Activated CD4-positive, alpha-beta T cell treated with anti-CD3 and anti-CD28 coated beads for 48 hours (primary cell): ENCODE data around the gene MSRB1.

Source experiments
- DNase-seq: peaks from one replicate; pipeline ENCODE4 v3.0.0-alpha.2; 2020

The MSRB1 gene

GRCh38 chr16:1895949-1896675 lies 46.9 kb downstream of the MSRB1 start:
- DNase-seq, result no peak

GRCh38 chr16:1895068-1895467 lies 47.9 kb downstream of the MSRB1 start:
- no peak for DNase-seq

GRCh38 chr16:1890708-1891050 lies 52.3 kb downstream of the MSRB1 start:
- DNase-seq, result no peak

- no peak for DNase-seq
Measured at GRCh38 chr16:1890024-1890707, 52.8 kb downstream of the MSRB1 start.
